AG09319 (cell line): ENCODE data around the gene TICRR.

Source experiments
- DNase-seq: peaks from one replicate; pipeline ENCODE4 v3.0.0-alpha.2; 2010; ENCODE audit warnings: low read depth; ENCODE audit errors: extremely low read depth
- TF ChIP-seq, protein P1 (sequence below): IDR thresholded peaks from 2 replicates; pipeline ENCODE4 v1.5.1; 2011; ENCODE audit warnings: low read depth, mild to moderate bottlenecking, inconsistent platforms, low read length, moderate library complexity

Gene TICRR

DNA sequence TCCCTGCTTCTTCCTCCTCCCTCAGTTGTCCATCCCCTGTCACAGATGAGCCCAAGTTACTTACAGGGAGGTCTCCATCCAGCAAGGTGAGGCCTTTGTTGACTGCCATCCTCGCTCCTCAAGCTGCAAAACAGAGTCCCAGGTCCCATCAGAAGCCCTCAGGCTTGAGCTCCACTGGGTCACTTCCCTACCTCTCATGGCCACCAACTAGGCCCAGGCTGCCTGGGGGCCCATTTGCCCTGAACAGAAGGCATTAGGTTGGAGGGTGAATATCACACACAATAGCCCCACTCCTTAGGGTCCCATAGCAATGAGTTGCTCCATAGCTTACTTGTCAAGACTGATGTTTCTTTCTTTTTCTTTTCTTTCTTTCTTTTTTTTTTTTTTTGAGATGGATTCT lies 102.1 kb downstream of the TICRR start:
- TF ChIP-seq, protein P1, sequence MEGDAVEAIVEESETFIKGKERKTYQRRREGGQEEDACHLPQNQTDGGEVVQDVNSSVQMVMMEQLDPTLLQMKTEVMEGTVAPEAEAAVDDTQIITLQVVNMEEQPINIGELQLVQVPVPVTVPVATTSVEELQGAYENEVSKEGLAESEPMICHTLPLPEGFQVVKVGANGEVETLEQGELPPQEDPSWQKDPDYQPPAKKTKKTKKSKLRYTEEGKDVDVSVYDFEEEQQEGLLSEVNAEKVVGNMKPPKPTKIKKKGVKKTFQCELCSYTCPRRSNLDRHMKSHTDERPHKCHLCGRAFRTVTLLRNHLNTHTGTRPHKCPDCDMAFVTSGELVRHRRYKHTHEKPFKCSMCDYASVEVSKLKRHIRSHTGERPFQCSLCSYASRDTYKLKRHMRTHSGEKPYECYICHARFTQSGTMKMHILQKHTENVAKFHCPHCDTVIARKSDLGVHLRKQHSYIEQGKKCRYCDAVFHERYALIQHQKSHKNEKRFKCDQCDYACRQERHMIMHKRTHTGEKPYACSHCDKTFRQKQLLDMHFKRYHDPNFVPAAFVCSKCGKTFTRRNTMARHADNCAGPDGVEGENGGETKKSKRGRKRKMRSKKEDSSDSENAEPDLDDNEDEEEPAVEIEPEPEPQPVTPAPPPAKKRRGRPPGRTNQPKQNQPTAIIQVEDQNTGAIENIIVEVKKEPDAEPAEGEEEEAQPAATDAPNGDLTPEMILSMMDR: no peak
- no peak for DNase-seq
